Tibial nerve (tissue), 3 donors: ENCODE measurements around the gene TMEM174.
A peak's percentile ranks its signal among the peaks of the same experiment; 100 is the strongest.

Experiments used
- CTCF ChIP-seq, 5 experiments: fragments of 200-600 bp in 3 of 5; fragments of 450-650 bp in 2 of 5; sonication (generic) in 3 of 5; IDR thresholded peaks; one replicate each; pipeline ENCODE4 v1.5.1; 2016 to 2019; ENCODE audit warnings: antibody characterized with exemption in 5 of 5, mild to moderate bottlenecking in 3 of 5, moderate library complexity in 2 of 5
- POLR2A ChIP-seq, 2 donors: fragments of 450-650 bp; IDR thresholded peaks; one replicate each; pipeline ENCODE4 v1.6.1; 2017; ENCODE audit warnings: antibody characterized with exemption in 2 of 2, mild to moderate bottlenecking in 2 of 2, moderate library complexity in 2 of 2

GRCh38 chr5:73215891-73216610, 43.1 kb downstream of the TMEM174 start:
- TF ChIP-seq CTCF (IDR thresholded peaks at IDR 0.05) (peak; percentile 54 to 96 (median 92)), POLR2A (IDR thresholded peaks at IDR 0.05) (peak in 1 of 2 donors; percentile 34)
